Activated CD4-positive, alpha-beta T cell treated with anti-CD3 and anti-CD28 coated beads for 36 hours (primary cell): ENCODE measurements around the gene NRXN3. TPM values are rescaled to one million over a fixed set of nuclear protein-coding genes. Genes with fewer than 3 reads are reported as not detected.
A peak's percentile ranks its signal among the peaks of the same experiment; 100 is the strongest.

ENCODE experiments used
- ATAC-seq: fragments of 200-7000 bp; cut with Tn5 transposase; one replicate; pipeline ENCODE4 v1.10.0; 2021; ENCODE audit warnings: mild to moderate bottlenecking, moderate library complexity
- CTCF ChIA-PET: fragments of 350-600 bp; sonication (Branson Sonifier 250); formaldehyde crosslinking; loops from one replicate; lab custom pipeline; 2021; ENCODE audit warnings: antibody characterized with exemption; lab: Charles Lee
- POLR2A ChIA-PET: fragments of 350-600 bp; sonication (Branson Sonifier 250); formaldehyde crosslinking; loops from one replicate; lab custom pipeline; 2021; ENCODE audit warnings: antibody characterized with exemption, inconsistent platforms; lab: Charles Lee
- DNase-seq: peaks from one replicate; pipeline ENCODE4 v3.0.0-alpha.2; 2020
- H3K27ac Mint-ChIP-seq: one replicate; pipeline ENCODE4 v1.8.0; 2021; ENCODE audit warnings: mixed read lengths
- H3K27me3 Mint-ChIP-seq: one replicate; pipeline ENCODE4 v1.8.0; 2021; ENCODE audit warnings: mixed read lengths
- H3K36me3 Mint-ChIP-seq: one replicate; pipeline ENCODE4 v1.8.0; 2021; ENCODE audit warnings: low read depth, mixed read lengths
- H3K4me1 Mint-ChIP-seq: one replicate; pipeline ENCODE4 v1.8.0; 2021; ENCODE audit warnings: mixed read lengths
- H3K4me3 Mint-ChIP-seq: one replicate; pipeline ENCODE4 v1.8.0; 2021; ENCODE audit warnings: mild to moderate bottlenecking, moderate library complexity, mixed read lengths
- H3K9me3 Mint-ChIP-seq: one replicate; pipeline ENCODE4 v1.8.0; 2021; ENCODE audit warnings: low read depth, mixed read lengths
- intact Hi-C, 2 experiments: fragments of 100-400 bp; cut with DNase I in 1 of 2; cut with micrococcal nuclease in 1 of 2; formaldehyde crosslinking; loops; one replicate each; pipeline versions ENCODE4 v1.14.2 to v1.15.1; 2022 to 2024; cut with DNase I, micrococcal nuclease
- total RNA-seq, 2 experiments: library from RNA; stranded (reverse); gene quantifications; one replicate each; pipeline ENCODE4 v1.2.3, GENCODE V29; 2021

NRXN3 gene
- total RNA-seq, 2 experiments from 2014 or later: not detected

GRCh38 chr14:79271122-79271521 lies 1100.9 kb downstream of the NRXN3 start:
- H3K27ac Mint-ChIP-seq: no peak overlapping the region
- no peaks in the 10 kb centered on the region for H3K36me3 Mint-ChIP-seq

GRCh38 chr14:79274641-79275291 lies 1104.6 kb downstream of the NRXN3 start:
- intact Hi-C loops: no loop called here
- no peak overlapping the region for H3K4me3 Mint-ChIP-seq
- H3K27me3 Mint-ChIP-seq: peaks cover 25% of the 10 kb centered on the region
- peaks cover 2% of the 10 kb centered on the region for H3K9me3 Mint-ChIP-seq
- ChIA-PET CTCF (interaction anchor here (0.8 kb wide), 1 partner anchor 1267 kb away, joined by 5 read pairs; no protein-coding TSS in a partner anchor), POLR2A (no interaction called here)
- ATAC-seq (no peak), DNase-seq (no peak)
- no peak overlapping the region for H3K27ac Mint-ChIP-seq
- no peaks in the 10 kb centered on the region for H3K36me3 Mint-ChIP-seq
- no peaks in the 10 kb centered on the region for H3K4me1 Mint-ChIP-seq

More at GRCh38 chr14:79271122-79271521, 1100.9 kb downstream of the NRXN3 start:
- Mint-ChIP-seq H3K9me3 (peaks cover 2% of the 10 kb centered on the region), H3K4me3 (no peak overlapping the region), H3K27me3 (peaks cover 4% of the 10 kb centered on the region), H3K4me1 (no peaks in the 10 kb centered on the region)
- DNase-seq (no peak), ATAC-seq (no peak)
- ChIA-PET POLR2A (no interaction called here), CTCF (interaction anchor here (1.1 kb wide), 1 partner anchor 295 kb away, joined by 4 read pairs; no protein-coding TSS in a partner anchor)
- intact Hi-C loops: no loop called here

GRCh38 chr14:79275292-79275655 lies 1105.1 kb downstream of the NRXN3 start:
- H3K27me3 Mint-ChIP-seq: peaks cover 30% of the 10 kb centered on the region
- CTCF ChIA-PET: interaction anchor here (0.8 kb wide), 1 partner anchor 1266 kb away, joined by 5 read pairs; no protein-coding TSS in a partner anchor
- H3K36me3 Mint-ChIP-seq: no peaks in the 10 kb centered on the region

GRCh38 chr14:79278286-79278797 lies 1108.2 kb downstream of the NRXN3 start:
- no peak overlapping the region for H3K27ac Mint-ChIP-seq
- H3K9me3 Mint-ChIP-seq: no peaks in the 10 kb centered on the region
- no peaks in the 10 kb centered on the region for H3K4me1 Mint-ChIP-seq
- ChIA-PET POLR2A (no interaction called here), CTCF (no interaction called here)
- H3K4me3 Mint-ChIP-seq: no peak overlapping the region
- peaks cover 45% of the 10 kb centered on the region for H3K27me3 Mint-ChIP-seq
- ATAC-seq (no peak), DNase-seq (no peak)
- intact Hi-C loops: no loop called here
- H3K36me3 Mint-ChIP-seq: no peaks in the 10 kb centered on the region

More at GRCh38 chr14:79275292-79275655, 1105.1 kb downstream of the NRXN3 start:
- intact Hi-C loops: no loop called here
- Mint-ChIP-seq H3K27ac (no peak overlapping the region), H3K9me3 (peaks cover 2% of the 10 kb centered on the region), H3K4me3 (no peak overlapping the region), H3K4me1 (no peaks in the 10 kb centered on the region)
- POLR2A ChIA-PET: no interaction called here
- ATAC-seq: no peak
- no peak for DNase-seq

- intact Hi-C loops: no loop called here
- Mint-ChIP-seq H3K9me3 (no peaks in the 10 kb centered on the region), H3K36me3 (no peaks in the 10 kb centered on the region), H3K4me3 (no peak overlapping the region), H3K27me3 (peaks cover 45% of the 10 kb centered on the region), H3K27ac (no peak overlapping the region), H3K4me1 (no peaks in the 10 kb centered on the region)
- DNase-seq: peak; percentile 16
- ATAC-seq: peak; percentile 26
- CTCF ChIA-PET: no interaction called here
- POLR2A ChIA-PET: no interaction called here
Observed at GRCh38 chr14:79278798-79279644, 1108.8 kb downstream of the NRXN3 start.

GRCh38 chr14:79279645-79280597 lies 1109.7 kb downstream of the NRXN3 start:
- intact Hi-C loops: no loop called here
- H3K4me3 Mint-ChIP-seq: no peak overlapping the region

GRCh38 chr14:79281244-79282152 lies 1111.3 kb downstream of the NRXN3 start:
- POLR2A ChIA-PET: no interaction called here

More at GRCh38 chr14:79279645-79280597, 1109.7 kb downstream of the NRXN3 start:
- ATAC-seq: no peak
- DNase-seq: no peak
- no peak overlapping the region for H3K27ac Mint-ChIP-seq
- no peaks in the 10 kb centered on the region for H3K9me3 Mint-ChIP-seq
- H3K27me3 Mint-ChIP-seq: peaks cover 47% of the 10 kb centered on the region
- ChIA-PET POLR2A (no interaction called here), CTCF (no interaction called here)
- no peaks in the 10 kb centered on the region for H3K36me3 Mint-ChIP-seq
- H3K4me1 Mint-ChIP-seq: no peaks in the 10 kb centered on the region

GRCh38 chr14:79284621-79285020 lies 1114.4 kb downstream of the NRXN3 start:
- ChIA-PET POLR2A (no interaction called here), CTCF (no interaction called here)
- Mint-ChIP-seq H3K36me3 (no peaks in the 10 kb centered on the region), H3K27ac (no peak overlapping the region), H3K4me3 (no peak overlapping the region), H3K9me3 (no peaks in the 10 kb centered on the region), H3K27me3 (peaks cover 26% of the 10 kb centered on the region), H3K4me1 (no peaks in the 10 kb centered on the region)
- DNase-seq (no peak), ATAC-seq (no peak)
- intact Hi-C loops: no loop called here

More at GRCh38 chr14:79281244-79282152, 1111.3 kb downstream of the NRXN3 start:
- Mint-ChIP-seq H3K9me3 (no peaks in the 10 kb centered on the region), H3K27ac (no peak overlapping the region), H3K4me3 (no peak overlapping the region), H3K4me1 (no peaks in the 10 kb centered on the region), H3K36me3 (no peaks in the 10 kb centered on the region), H3K27me3 (peaks cover 46% of the 10 kb centered on the region)
- ATAC-seq: no peak
- CTCF ChIA-PET: interaction anchor here (0.7 kb wide), 1 partner anchor 327 kb away, joined by 3 read pairs; no protein-coding TSS in a partner anchor
- intact Hi-C loops: no loop called here
- no peak for DNase-seq

- intact Hi-C loops: no loop called here
- peaks cover 20% of the 10 kb centered on the region for H3K27me3 Mint-ChIP-seq
- H3K4me1 Mint-ChIP-seq: no peaks in the 10 kb centered on the region
- POLR2A ChIA-PET: no interaction called here
- no peak overlapping the region for H3K4me3 Mint-ChIP-seq
- DNase-seq (no peak), ATAC-seq (no peak)
- H3K27ac Mint-ChIP-seq: no peak overlapping the region
- H3K9me3 Mint-ChIP-seq: no peaks in the 10 kb centered on the region
- H3K36me3 Mint-ChIP-seq: no peaks in the 10 kb centered on the region
- CTCF ChIA-PET: no interaction called here
Observed at GRCh38 chr14:79285263-79285662, 1115.1 kb downstream of the NRXN3 start.

- CTCF ChIA-PET: no interaction called here
- no peaks in the 10 kb centered on the region for H3K9me3 Mint-ChIP-seq
- POLR2A ChIA-PET: no interaction called here
- no peak for ATAC-seq
- no peaks in the 10 kb centered on the region for H3K4me1 Mint-ChIP-seq
- no peak overlapping the region for H3K27ac Mint-ChIP-seq
- DNase-seq: no peak
- H3K4me3 Mint-ChIP-seq: no peak overlapping the region
- H3K27me3 Mint-ChIP-seq: peaks cover 5% of the 10 kb centered on the region
- intact Hi-C loops: no loop called here
- H3K36me3 Mint-ChIP-seq: no peaks in the 10 kb centered on the region
Observed at GRCh38 chr14:79287976-79288375, 1117.8 kb downstream of the NRXN3 start.
